Measurements from ENCODE around the gene GKN2.
"Not testable (repeated sequence)": the region's sequence is repeated elsewhere in the genome, so short reads cannot be mapped to it uniquely, and the experiment has no call there.

The GKN2 gene

GRCh38 chr2:68955432-68955831 lies 2.7 kb upstream of the GKN2 start:
- not testable (repeated sequence) for DNase-seq

- no peak for DNase-seq
Observed at GRCh38 chr2:68951899-68952298, 794 bp downstream of the GKN2 start.

DNA sequence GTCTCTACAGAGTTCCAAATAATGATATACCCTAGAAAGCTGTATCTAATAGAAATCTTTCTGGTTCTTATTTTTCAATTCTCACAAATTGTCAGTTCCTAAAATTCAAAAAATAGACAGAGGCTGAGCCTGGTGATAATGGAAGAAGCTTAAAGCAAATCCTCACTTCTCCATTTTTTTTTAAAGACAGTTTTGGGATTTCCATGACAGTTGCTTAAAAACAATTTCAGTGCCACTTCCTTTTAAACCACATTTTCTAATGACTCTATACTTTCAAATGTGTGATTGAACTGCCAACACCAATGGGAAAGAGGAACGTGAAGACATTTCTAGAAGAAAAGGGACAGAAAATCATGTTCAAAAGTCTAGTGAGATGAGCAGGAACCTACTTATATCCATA lies 4.0 kb downstream of the GKN2 start:
- peak; percentile 86 for DNase-seq

DNA sequence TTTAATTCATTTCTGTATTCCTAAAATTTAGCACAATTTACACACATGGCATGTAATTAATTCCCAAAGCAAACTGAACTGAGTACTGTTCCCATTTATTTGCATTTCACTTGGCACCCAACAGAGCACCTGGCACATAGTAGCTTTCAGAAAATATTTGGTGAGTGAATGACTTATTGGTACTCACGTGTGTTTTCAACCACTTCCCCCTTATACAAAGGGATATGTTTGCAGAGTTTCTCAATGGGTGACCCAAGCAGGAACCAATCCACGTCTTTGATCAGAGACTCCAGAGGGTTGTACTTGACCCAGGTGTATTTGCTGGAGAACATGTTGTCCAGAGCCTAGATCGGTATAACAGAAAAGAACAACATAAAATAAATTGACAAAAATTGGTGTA lies 6.6 kb downstream of the GKN2 start:
- no peak for DNase-seq

DNA sequence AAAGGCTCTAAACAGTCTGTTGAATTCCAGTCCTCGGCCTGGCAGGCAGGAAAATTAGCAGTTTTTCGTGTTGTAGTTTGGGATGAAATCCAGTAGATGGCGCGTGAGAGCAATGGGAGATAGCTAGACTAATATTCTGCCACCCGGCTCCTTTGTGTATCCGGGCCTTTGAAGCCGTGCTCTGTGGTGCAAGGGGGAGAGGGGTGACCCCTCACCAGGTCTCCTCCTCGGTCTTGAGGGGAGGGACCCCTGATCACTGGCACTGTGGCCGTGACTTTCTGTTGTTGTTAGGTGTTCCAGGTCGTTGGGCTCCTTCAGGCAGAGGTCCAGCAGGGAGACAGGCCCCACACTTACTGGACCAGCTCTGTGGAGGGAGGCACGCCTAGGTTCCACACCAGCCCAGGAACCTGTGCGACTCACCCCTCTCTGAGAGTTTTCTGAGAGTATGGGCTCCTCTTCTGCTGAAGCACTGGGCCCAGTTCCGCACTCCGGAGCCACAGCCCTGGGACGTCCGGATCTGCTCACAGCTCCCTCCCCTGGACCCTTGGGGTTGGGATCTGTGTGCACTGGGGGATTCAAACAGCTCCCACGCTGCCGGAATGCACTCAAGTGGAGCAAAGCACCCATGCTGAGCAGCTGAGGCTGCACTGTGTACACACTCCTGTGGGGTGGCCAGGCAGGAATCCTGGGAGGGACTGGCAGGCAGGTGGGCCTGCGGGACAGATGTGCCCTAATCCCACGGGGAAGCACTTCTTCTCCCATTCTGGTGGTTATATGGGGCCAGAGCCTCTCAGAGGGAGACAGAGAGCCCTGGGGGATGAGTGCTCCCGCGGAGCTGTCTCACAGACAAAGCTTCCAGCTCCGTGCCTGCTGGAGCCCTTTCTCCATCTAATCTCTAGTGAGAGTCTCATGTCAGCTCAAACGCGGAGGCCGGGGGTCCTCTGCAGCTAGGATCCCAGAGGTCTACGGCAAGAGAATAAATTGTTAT lies 8.8 kb downstream of the GKN2 start:
- DNase-seq, result peak; percentile 47

DNA sequence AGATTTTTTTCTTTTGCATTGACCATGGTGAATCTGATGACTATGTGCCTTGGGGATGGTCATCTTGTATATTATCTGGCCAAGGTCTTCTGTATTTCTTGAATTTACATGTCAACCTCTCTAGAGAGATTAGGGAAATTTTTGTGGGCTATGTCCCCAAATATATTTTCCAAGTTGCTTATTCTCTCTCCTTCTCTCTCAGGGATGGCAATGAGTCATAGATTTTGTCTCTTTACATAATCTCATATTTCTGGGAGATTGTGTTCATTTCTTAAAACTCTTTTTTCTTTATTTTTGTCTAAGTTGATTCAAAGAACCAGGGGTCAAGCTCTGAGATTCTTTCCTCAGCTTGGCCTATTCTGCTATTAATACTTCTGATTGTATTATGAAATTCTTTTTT lies 9.9 kb downstream of the GKN2 start:
- DNase-seq, result no peak

- no peak for DNase-seq
Observed at GRCh38 chr2:68940369-68940768, 12.3 kb downstream of the GKN2 start.

DNA sequence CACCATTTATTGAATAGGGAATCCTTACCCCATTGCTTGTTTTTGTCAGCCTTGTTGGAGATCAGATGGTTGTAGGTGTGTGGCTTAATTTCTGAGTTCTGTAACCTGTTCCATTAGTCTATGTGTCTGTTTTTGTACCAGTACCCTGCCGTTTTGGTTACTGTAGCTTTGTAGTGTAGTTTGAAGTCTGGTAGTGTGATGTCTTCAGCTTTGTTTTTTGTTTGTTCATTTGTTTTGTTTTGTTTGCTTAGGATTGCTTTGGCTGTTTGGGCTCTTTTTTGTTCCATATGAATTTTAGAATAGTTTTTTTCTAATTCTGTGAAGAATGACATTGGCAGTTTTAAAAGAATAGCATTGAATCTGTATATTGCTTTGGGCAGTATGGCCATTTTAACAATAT lies 12.7 kb downstream of the GKN2 start:
- no peak for DNase-seq

DNA sequence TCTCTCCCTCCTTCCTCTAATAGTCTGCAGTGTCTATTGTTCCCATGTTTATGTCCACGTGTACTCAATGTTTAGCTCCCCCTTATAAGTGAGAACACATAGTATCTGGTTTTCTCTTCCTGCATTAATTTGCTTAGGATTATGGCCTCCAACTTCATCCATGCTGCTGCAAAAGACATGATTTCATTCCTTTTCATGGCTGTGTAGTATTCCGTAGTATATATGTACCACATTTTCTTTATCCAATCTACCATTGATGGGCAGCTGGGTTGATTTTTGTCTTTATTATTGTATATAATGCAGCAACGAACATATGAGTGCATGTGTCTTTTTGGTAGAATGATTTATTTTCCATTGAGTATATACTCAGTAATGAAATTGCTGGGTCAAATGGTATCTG lies 13.8 kb downstream of the GKN2 start:
- no peak for DNase-seq

- DNase-seq, result no peak
Observed at GRCh38 chr2:68937346-68938055, 15.2 kb downstream of the GKN2 start.

DNA sequence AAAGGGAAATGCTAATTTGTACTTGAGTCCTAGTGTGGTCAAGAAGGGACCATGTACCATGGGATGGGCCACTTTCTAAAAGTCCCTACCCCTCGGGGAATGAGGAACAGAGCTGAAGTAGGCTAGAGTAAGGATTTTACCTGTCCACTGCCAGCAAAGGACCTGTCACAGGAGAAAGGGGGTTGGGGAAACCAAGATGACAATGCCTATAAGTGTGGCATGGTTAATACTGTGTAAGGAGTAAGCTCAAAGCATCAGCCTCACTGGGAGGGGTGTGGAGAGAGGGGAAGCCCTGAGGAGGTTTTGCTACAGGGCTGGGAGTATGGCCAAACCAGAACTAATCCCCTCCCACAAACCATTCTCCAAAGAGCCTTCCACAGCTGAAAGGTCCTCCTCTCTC lies 15.8 kb downstream of the GKN2 start:
- DNase-seq, result no peak

DNA sequence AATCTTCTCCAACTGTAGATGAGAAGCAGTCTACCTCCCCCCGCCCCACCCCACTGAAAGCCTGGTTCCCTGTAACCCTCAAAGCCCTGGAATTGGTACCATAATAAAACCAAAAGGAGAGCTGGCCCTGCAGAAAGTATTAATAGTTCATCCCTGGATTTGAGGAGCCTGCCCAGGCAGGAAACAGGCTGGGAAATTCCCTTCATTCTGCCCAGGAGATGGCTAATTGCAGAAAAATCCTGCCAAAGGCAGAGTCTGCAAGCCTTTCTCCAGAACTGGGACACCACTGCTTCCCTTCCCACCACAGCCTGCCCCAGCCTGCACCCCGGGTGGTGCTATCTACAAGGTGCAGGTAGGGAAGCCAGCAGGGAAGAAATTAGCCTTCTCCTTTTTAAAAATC lies 16.3 kb downstream of the GKN2 start:
- DNase-seq, result no peak

- DNase-seq, result no peak
Observed at GRCh38 chr2:68935471-68935870, 17.2 kb downstream of the GKN2 start.

GRCh38 chr2:68934021-68934420 lies 18.7 kb downstream of the GKN2 start:
- DNase-seq, result peak; percentile 9

- no peak for DNase-seq
Observed at GRCh38 chr2:68932402-68932801, 20.3 kb downstream of the GKN2 start.

DNA sequence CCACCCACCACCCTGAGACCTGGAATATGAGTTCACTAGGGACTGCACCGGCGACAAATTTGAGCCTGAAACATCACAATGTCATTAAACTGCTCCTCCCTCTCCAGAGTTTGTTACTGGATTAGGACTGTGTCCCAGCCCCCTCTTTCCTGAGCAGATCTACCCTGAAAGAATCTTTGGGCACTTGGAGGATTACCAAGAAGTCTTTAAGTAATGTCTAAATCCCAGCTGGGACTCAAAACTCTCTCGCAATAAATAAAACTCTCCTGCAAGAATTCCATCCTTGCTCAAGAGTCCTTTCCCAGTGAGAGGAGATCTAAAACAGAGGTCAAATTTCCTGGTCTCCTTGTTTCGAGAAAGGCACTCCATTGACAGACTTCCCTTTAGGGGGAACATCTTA lies 20.9 kb downstream of the GKN2 start:
- no peak for DNase-seq

- DNase-seq, result no peak
Observed at GRCh38 chr2:68931149-68931711, 21.5 kb downstream of the GKN2 start.

GRCh38 chr2:68926796-68927195 lies 25.9 kb downstream of the GKN2 start:
- no peak for DNase-seq

DNA sequence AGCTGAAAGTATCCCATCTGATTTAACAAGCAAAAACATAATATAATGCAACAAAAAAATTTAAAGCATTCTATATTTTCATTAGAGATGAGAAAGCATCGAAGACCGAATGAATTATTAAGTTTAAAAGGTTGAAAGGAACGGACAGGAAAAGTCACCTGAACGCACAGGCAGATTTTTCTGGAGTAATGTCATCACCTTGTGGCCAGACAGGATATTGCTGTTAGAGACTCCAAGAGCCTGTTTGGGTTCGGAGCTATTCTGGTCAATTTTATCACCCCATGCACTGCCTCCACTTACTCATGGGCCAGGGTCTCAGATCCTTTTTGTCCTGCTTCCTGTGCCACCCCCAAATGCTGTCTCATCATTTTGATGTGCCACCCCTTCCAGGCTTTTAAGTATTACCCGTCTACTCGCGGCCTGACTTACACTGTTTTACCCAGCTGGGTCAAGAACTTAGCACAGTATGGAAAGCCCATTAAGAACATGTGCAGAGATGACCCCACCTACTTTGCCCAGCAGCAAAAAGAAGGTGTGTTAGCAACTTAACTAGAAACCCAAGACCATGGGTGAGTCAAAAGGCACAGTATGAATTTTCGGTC lies 27.3 kb downstream of the GKN2 start:
- peak; percentile 44 for DNase-seq

GRCh38 chr2:68921646-68922045 lies 31.0 kb downstream of the GKN2 start:
- DNase-seq, result no peak

GRCh38 chr2:68920481-68921170 lies 32.1 kb downstream of the GKN2 start:
- DNase-seq, result no peak

DNA sequence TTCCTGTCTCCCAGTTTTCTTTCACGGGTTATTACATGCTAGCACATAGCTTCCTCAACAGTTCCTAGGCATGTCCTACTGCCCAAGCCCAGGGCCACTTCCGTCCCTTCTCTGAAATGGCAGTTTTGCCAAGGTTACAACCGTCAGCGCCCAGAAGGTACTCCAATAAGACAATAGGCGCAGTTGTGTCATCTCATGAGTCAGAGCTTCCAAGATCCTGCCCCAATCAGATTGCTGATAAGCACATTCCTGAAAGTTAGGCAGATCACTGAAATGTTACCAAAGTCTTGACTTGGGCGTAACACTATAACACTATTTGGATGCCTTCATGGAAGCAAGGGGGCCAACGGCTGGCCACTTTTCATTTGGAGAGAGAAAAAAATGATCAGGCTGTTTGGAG lies 34.2 kb downstream of the GKN2 start:
- no peak for DNase-seq

Data from inflammatory macrophage treated with lipopolysaccharide for 4 hours (primary cell).